NCI-H2227 treated with DMSO at 0.1 percent for 48 hours (cell line): ENCODE results near the gene PLXNA3.

Source experiments
- DNase-seq: peaks from one replicate; lab custom pipeline; 2025; lab: John Stamatoyannopoulos, UW

PLXNA3 gene

DNA sequence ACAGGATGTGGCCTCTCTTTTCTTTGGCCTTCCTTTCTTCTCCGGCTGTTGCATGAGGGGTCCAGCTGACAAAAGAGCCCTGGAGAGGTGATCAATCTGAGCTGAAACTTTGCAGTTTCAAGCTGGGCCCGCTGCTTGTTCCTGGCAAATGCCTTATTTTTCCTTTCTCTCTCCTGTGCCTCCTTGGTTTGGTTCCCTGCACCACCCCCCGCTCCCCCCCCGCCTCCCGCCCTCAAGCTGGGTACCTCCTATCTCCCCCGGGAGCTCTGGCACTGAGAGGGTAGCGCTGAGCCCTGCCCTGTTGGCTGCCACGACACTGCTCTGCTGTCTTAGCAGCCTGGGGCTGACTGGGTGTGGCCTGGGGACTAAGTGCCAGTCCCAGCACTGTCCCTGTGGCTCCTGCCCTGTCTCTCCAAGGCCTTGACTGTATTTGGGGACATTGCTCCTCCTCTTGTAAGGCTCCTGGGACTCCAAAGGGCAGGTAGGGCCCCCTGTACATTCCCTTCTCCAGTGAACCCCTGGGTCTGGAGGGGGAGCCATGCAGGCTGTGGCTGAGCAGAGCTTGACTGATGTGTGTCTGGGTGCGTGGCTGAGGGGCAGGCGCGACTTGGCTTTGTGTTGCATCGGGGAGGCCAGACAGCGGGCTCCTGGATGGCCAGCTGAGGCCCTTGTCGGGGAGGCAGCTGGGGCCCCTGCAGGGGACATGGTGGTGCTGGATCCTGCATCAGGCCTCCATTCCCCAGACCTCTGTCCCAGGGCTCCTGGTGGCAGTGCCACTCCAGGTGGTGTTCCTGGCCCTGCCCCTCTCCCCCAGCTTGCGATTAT is 1.1 kb downstream of the PLXNA3 start:
- peak; percentile 7 for DNase-seq

DNA sequence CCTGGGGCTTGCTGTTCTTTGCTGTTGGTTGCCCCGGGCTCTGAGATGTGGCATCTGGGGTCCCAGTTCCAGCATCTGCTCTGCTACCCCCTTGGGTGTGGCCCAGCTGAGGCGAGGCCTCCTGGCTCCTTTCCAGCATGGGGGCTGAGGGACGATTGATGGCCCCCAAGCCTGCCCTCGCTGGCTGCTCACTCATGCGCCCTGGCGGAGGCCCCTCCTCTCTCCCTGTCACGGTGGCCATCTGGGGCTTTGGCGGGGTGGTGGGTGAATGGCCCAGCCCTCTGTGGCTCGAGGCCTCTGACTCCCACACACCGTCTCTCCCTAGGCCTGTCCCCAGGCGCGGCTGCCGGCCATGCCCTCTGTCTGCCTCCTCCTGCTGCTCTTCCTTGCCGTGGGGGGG is 1.8 kb downstream of the PLXNA3 start:
- no peak for DNase-seq

DNA sequence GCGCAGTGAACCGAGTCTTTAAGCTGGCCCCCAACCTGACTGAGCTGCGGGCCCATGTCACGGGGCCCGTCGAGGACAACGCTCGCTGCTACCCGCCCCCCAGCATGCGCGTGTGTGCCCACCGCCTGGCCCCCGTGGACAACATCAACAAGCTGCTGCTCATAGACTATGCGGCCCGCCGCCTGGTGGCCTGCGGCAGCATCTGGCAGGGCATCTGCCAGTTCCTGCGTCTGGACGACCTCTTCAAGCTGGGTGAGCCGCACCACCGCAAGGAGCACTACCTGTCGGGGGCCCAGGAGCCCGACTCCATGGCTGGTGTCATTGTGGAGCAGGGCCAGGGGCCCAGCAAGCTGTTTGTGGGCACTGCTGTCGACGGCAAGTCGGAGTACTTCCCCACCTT is 2.2 kb downstream of the PLXNA3 start:
- no peak for DNase-seq

DNA sequence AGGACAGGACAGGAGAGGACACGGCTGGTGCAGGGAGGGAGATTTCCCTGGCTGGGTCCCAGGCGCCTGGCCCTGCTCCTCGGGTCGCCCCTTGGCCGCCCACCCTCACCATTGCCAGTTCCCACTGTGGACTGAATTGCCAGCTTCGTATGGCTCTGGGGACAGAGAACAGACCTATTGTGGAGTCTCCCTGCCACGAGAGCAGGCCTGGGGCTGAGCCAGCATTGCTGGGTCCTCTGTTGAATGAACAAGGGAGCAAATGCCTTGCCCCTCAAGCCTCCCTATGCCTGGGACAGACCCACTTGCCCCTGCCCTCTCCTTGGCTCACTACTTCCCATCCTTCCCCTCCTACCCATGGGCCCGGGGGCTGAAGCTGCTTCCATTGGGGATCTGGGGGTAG is 4.3 kb downstream of the PLXNA3 start:
- no peak for DNase-seq

DNA sequence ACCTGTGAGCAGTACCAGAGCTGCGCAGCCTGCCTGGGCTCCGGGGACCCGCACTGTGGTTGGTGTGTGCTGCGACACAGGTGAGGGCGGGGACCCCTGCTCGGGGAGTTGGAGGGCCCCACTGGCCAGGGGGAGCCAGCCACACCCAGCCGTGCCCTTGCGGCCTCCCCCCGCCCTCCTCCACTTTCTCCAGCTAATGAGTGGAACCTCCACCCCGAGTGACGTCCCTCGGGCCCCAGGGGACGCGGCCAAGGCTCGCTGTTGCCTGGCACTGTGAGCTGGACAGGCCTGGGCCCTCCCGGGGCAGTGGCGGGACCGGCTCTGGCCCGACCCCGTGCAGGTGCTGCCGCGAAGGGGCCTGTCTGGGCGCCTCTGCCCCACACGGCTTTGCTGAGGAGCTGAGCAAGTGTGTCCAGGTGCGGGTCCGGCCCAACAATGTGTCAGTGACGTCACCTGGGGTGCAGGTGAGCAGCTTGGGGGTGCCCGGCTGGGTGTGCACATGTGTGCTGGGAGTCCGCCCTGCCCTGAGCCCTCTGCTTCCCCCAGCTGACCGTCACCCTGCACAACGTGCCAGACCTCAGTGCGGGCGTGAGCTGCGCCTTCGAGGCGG is 5.6 kb downstream of the PLXNA3 start:
- no peak for DNase-seq

DNA sequence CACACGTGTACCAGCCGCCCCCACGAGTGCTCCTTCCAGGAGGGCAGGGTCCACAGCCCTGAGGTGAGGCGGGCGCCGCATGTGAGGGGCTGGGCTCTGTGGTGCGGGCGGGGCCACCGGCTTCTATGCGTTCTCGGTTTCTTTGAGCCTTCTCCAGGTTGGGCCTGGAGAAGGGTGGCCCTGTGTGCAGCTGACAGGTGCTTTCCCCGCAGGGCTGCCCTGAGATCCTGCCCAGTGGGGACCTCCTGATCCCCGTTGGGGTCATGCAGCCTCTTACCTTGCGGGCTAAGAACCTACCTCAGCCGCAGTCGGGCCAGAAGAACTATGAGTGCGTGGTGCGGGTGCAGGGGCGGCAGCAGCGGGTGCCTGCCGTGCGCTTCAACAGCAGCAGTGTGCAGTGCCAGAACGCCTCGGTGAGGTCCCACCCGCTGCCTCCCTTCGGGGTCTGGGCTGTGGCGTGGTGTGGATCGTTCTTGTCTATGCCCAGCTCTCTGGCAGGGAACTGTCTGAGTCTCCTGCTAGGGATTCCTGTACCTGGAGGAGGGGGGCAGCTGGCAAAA is 6.8 kb downstream of the PLXNA3 start:
- no peak for DNase-seq

DNA sequence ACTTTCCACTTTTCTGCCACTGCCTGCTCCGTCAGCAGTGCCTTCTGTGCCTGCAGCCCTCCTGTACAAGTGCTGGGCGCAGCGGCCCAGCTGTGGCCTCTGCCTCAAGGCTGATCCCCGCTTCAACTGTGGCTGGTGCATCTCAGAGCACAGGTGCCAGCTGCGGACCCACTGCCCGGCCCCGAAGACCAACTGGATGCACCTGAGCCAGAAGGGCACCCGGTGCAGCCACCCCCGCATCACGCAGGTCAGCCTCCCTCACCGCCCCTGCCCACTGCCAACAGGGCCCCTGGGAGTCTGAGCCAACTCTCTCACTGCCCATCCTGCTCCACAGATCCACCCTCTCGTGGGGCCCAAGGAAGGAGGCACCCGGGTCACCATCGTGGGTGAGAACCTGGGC is 7.5 kb downstream of the PLXNA3 start:
- no peak for DNase-seq

DNA sequence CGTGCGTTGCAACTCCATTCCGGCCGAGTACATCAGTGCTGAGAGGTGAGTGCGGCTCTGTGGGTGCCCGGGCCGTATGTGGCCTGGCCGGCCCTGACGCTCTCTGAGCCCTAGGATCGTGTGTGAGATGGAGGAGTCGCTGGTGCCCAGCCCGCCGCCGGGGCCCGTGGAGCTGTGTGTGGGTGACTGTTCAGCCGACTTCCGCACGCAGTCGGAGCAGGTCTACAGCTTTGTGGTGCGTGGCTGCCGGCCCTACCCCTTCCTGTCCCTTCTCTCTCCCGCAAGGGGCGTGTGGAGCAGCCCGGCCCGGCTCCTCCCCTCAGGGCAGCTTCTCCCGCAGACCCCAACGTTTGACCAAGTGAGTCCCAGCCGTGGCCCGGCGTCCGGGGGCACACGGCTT is 8.0 kb downstream of the PLXNA3 start:
- DNase-seq, result no peak

DNA sequence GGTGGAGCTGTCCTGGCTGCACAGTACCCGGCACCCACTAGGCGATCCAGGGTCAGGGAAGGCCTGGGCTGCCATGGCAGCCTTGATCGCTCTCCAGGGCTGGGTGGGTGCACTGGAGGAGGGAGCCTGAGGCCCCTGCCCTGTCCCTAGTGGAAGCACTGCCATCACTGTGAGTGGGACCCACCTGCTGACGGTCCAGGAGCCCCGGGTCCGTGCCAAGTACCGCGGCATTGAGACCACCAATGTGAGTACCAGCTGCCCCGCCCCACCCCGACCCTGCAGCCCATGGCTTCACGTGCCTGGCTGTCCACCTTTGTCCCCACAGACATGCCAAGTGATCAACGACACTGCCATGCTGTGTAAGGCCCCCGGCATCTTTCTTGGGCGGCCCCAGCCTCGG is 8.8 kb downstream of the PLXNA3 start:
- DNase-seq, result no peak

DNA sequence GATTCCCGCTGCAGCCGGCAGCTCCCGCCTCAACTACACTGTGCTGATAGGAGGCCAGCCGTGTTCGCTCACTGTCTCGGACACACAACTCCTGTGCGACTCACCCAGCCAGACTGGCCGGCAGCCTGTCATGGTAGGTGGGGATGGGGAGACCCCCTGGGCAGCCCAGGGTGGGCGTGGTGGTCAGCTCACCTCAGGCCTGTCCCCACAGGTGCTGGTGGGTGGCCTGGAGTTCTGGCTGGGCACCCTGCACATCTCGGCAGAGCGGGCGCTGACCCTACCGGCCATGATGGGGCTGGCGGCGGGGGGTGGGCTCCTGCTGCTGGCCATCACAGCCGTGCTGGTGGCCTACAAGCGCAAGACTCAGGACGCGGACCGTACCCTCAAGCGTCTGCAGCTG is 9.5 kb downstream of the PLXNA3 start:
- no peak for DNase-seq

DNA sequence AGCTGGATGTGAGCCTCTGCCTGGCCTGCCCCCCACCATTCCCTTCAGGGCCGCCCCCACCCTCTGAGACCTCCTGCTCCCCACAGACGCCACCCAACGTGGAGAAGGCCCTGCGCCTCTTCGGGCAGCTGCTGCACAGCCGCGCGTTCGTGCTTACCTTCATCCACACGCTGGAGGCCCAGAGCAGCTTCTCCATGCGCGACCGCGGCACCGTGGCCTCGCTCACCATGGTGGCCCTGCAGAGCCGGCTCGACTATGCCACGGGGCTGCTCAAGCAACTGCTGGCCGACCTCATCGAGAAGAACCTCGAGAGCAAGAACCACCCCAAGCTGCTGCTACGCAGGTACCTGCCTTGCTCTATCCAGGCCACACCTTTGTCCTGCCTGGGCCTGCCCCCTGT is 10.1 kb downstream of the PLXNA3 start:
- no peak for DNase-seq

DNA sequence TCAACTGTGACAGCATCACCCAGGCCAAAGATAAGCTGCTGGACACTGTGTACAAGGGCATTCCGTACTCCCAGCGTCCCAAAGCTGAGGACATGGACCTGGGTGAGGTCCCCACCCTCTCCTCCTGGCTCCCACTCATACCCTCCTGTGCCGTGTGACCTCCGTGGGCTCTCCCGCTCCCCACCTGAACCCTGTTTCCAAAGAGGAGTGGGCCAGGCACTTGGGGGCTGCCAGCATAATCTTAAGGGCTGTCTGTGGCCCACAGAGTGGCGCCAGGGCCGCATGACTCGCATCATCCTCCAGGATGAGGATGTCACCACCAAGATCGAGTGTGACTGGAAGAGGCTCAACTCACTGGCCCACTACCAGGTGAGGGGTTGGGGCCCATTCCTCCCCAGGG is 11.0 kb downstream of the PLXNA3 start:
- no peak for DNase-seq

DNA sequence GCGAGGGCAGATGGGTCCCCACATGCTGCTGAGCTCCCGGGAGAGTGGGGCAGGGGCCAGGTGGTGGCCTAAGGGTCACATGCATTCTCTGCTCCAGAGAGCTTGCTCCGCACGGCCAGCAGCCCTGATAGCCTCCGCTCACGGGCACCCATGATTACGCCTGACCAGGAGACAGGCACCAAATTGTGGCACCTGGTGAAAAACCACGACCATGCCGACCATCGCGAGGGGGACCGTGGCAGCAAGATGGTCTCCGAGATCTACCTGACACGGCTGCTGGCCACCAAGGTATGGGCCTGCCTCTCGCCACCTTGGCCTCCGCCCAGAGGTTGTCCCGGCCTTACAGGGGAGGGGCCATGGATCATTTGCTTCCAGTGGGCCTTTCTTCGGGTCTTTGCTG is 11.8 kb downstream of the PLXNA3 start:
- DNase-seq, result no peak

DNA sequence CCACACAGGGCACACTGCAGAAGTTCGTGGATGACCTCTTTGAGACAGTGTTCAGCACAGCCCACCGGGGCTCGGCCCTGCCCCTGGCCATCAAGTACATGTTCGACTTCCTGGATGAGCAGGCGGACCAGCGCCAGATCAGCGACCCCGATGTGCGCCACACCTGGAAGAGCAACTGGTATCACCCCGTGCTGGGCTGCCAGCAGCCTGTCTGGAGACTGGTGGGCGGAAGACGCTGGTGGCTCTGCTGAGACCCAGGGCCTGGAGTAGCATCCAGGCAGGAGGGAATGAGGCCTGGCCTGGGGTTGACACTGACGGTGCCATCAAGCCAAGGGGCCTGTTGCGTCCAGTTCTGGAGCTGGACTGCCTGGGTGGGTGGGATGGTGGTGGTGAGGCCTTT is 12.4 kb downstream of the PLXNA3 start:
- DNase-seq, result no peak

DNA sequence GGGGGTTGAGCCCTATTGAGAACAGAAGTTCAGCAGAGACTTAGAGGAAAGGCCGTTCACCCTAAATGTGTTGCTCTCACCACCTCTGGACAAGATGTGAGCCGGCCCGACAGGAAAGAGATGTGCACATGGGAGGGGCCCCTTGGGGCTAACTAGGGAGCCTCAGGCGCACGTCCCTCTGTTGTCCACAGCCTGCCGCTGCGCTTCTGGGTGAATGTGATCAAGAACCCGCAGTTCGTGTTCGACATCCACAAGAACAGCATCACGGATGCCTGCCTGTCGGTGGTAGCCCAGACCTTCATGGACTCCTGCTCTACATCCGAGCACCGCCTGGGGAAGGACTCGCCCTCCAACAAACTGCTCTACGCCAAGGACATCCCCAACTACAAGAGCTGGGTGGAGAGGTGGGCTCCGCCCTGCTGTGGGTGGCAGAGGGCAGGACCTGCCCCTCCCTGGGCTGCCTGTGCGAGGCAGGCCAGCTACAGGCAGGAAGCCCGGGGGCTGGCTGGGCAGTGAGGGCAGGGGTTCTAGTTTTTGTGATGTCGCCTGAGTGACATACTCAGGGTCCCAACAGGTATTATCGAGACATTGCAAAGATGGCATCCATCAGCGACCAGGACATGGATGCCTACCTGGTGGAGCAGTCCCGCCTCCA is 13.0 kb downstream of the PLXNA3 start:
- DNase-seq, result no peak

DNA sequence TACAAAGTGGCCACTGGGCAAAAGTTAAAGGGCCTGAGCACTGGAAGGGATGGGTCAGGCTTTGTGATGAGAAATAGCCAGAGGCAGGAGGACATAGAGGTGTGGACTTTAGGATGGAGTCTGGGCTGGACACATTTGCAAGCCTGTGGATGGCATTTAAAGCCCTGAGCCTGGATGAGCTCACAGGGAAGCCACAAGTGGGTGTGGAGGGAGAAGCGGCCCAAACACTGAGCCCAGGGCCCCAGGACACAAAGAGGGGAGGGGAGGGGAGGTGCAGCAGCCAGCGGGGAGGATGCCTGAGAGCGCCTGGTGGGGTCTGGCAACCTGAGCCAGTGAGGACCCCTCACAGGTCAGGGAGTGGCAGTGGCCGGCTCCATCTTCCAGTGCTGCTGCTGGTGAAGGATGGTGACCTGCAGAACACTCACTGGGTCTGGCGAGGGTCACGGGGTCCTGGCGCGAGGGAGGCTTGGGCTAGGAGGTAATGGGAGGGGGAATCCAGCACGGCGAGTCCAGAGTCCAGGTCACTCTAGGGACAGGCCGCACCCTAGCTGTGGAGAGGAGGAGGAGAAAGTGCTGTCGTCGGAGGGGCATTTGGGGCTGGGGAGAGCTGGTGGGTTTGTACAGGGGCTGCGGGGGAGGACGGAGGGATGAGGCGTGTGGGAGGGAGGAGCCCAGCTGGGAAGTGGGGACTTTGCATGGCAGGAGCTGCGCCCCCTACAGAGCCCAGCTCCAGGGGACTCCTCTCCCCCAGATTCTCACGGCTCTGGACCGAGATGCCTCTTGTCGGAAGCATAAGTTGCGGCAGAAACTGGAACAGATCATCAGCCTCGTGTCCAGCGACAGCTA is 14.0 kb downstream of the PLXNA3 start:
- DNase-seq, result no peak

DNA sequence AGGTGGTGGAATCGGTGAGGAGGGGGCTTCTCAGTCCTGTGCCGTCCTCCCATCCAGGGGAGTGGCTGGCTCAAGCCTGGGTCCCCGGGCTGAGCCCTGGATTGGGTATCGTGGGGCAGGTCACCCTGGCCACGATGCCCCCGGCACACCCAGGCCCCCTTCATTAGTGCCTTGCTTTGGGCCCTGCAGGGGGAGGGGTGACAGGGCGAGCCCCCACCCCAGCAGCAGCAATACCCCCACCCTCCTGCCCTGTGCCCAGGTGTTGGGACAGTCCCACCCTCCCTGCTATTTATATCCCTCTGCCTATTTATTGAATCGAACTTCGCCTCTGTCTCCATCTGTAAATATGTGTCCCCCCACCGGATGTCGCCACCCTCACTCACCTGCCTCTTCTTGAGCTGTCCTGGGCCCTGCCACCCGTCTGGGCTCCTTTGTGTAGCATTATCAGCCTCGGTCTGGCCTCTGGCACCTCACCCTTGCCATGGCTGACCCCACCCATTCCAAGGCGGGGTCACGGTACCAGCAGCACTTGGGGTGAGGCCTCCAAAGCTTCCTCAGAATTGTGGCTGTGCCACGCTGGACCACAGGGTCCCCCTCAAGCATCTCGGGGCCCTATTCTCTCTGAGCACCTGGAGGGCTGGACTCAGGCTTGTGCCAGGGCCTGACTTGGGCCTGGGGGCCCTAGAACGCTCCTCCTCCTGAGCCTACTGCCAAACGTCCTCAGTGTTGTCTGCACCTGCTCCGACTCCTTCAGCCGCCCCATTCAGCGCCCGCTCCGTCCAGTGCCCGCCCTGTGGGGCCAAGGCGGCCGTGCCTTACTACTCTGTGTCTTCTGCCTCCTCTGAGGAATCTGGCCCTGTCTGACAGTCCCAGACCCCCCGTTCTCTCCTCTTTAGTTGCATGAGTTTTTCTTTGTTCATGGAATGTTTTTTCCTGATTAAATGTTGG is 14.9 kb downstream of the PLXNA3 start:
- DNase-seq, result no peak

DNA sequence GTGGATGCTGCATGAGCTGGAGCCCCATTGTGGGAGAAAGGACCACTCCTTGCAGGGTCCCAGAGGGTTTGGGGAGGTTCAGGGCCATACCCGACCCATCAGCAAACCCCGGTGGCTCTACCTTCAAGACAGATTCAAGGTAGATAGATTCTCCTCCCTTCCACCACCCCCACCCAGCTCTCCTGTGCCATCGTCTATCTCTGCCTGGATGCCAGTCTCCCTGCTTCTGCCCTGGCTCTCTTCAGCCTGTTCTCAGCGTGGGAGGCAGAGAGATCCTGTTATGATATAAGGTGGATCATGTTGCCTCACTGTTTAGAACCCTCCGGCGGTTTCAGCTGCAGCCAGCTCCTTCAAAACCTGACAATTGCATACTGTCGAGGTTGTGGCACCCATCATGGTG is 15.6 kb downstream of the PLXNA3 start:
- no peak for DNase-seq

DNA sequence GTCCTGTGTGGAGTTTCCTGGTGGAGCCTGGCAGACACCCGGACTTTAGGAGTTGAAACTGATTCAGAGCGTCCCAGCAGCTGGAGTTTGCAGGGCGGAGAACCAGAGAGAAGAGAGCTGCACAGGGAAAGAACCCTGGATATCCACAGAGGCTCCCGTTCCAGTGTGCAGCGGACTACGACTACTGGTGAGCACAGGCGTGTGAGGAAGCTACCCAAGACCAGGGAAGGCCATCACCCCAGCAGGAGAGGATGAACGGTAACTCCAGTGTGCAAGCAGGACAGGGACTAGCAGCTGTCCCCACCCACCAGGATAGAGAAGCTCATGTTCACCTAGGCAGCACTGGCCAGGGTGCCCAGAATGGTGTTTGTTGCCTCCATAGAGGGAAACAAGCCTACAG is 18.7 kb downstream of the PLXNA3 start:
- no peak for DNase-seq

DNA sequence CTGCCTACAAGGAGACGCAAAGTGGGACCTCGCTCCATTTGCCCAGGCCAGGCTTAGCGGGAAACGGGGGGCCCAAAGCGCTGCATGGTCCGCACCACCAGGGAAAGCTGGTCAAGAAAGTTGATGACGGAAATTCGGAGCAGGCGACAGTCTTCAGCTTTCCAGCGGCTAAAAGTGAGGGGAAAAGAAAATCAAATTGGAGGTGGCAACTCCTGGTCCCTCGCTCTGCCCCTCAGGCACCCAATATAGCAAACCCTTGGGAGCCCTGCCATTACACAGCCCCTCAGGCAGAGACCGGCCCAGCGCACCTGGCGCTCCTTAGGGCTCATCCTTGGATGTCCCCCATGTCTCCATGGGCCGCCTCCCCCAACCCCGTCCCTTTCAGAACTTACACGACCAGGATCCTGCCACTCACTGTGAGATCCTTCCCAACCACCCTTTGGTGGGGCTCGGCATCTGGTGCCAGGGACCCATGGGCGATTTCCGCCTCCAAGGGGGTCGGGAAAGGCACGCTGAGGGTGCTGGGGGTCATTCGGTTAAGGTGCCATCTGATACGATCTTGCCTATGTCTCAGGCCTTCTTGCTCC is 19.9 kb downstream of the PLXNA3 start:
- no peak for DNase-seq
